GM10266 (cell line): Measurements from ENCODE around the gene RAB6A.
A peak's percentile ranks its signal among the peaks of the same experiment; 100 is the strongest.

ENCODE experiments used
- DNase-seq: peaks from one replicate; pipeline ENCODE4 v3.0.0; 2012; ENCODE audit errors: extremely low spot score
- CTCF ChIP-seq: IDR thresholded peaks from 2 replicates; pipeline ENCODE4 v1.5.1; 2012; ENCODE audit warnings: mild to moderate bottlenecking, low read depth; ENCODE audit not compliant: control insufficient read depth, insufficient read depth; ENCODE audit errors: missing control alignments

RAB6A gene

GRCh38 chr11:73648121-73648520, 112.8 kb downstream of the RAB6A start:
- no peak for TF ChIP-seq CTCF
- no peak for DNase-seq

- TF ChIP-seq CTCF, result no peak
- peak; percentile 85 for DNase-seq
Observed at GRCh38 chr11:73647459-73648100, 113.3 kb downstream of the RAB6A start.

- TF ChIP-seq CTCF, result no peak
- no peak for DNase-seq
Observed at GRCh38 chr11:73645972-73646631, 114.8 kb downstream of the RAB6A start, which contains the start of gene PLEKHB1. Gene PLEKHB1, plus strand, starts transcription at chr11:73646581. Its CDS starts 28 bp downstream, at chr11:73646609.

DNA sequence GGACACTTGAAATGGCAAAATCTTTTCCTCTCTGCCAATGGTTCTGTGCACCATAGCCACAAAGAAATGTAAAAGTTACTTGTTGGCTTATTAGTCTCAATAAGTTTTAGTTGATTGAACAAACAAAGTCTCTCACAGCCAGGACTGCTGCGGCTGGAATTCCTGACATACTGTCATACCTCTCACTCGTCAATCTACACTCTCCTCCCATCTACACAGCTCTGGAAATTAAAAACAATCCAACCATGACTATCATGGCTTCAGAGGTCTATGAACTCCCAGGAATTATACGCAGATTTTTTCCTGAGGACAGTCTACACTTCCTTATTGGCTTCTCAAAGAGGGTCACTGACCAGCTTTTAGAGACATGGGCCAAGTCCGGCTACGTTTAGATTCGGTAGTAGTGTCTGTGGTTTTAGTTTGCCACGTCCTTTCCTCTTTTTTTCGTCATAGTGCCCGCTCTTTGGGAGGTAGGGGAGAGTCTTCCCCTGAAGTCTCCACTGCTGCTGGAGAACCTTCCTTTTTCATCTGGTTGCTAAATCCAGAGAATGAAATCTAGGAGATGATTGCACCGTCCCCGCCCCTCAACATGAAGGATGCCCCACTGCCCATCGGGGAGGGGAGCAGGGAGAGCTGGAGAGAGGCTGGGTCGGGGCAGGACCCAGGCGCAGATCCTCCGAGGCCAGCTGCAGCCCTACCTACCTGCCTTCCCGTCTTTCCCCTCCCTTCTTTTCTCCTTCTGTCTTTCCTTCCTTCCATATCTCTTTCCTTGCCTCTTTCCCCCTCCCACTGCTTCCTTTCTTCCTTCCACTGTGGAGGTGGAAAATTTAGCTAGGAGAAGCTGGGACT, 115.5 kb downstream of the RAB6A start:
- TF ChIP-seq CTCF, result no peak
- no peak for DNase-seq

- DNase-seq, result no peak
- no peak for TF ChIP-seq CTCF
Observed at GRCh38 chr11:73641668-73642067, 119.2 kb downstream of the RAB6A start.

- no peak for DNase-seq
- no peak for TF ChIP-seq CTCF
Observed at GRCh38 chr11:73640592-73640991, 120.3 kb downstream of the RAB6A start.
